ENCODE results near the gene MGRN1.
A peak's percentile ranks its signal among the peaks of the same experiment; 100 is the strongest.
"Not testable (repeated sequence)": the region's sequence is repeated elsewhere in the genome, so short reads cannot be mapped to it uniquely, and the experiment has no call there.

Gene MGRN1

DNA sequence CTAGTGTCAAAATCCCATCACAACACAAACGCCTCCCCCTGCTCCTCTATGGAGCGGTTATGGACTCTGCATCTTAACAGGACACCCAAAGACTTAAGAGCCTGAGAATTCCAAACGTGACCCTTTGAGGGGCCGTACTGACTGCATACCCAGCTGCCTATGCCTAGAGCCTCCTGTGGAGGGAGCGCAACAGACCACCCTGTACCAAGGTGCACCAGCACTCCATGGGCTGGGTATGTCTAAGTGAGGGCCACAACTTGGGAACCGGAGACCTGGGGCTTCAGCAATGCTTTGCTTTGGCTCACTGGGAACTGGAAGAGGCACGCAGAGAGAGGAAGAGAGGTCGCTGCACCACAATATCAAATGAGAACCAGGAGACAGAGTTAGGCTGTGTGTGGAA is 104.0 kb downstream of the MGRN1 start:
- no peak for DNase-seq (ENCODE audit: low read depth in 2 of 3, low spot score in 1 of 3)

DNA sequence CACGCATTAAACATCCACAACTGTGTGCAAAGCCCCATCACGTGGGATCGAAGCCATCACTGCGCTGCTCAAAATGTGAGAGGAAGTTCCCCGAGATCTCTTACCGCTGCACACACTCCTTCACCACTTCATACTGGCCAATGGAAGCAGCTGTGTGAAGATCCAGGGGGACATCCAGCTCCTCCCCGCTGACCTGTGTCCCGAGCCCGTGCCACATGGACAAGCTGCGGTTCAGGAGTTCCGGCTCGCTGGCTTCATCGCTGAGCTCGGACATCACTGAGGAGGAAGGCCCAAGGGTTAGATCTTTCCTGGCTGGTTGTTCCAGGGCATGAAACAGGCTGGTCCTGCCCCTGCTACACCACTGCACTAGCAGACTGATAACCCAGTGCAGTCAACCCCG is 105.2 kb downstream of the MGRN1 start:
- DNase-seq (ENCODE audit: low read depth in 2 of 3, low spot score in 1 of 3): no peak

DNA sequence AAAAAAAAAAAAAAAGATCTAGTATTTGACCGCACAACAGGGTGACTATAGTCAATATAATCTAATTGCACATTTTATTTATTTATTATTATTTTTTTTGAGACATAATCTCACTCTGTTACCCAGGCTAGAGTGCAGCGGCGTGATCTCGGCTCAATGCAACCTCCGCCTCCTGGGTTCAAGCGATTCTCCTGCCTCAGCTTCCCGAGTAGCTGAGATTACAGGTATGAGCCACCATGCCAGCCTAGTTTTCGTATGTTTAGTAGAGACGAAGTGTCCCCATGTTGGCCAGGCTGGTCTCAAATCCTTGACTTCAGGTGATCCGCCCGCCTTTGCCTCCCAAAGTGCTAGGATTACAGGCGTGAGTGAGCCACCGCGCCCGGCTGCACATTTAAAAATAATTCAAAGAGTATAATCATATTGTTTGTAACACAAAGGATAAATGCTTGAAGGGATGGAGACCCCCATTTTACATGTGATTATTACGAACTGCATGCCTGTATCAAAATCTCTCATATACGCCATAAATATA is 108.7 kb downstream of the MGRN1 start:
- no peak for DNase-seq (ENCODE audit: low read depth in 2 of 3, low spot score in 1 of 3)

DNA sequence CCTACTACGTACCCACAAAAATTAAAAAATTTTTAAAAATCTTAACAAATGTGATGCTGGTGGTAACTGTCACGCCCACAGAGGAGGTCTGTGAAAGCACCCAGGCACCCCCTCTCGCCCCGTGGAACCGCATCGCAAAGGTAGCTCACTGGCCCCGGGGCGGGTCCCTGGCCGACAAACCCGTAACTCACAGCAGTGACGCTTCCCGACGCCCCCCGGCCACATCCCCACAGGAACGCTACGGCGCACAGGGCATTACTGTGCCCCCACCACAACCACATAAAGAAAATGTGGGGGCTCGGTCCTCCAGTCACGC is 109.1 kb downstream of the MGRN1 start:
- peak in 1 of 3 donors; percentile 12 for DNase-seq (ENCODE audit: low read depth in 2 of 3, low spot score in 1 of 3)

DNA sequence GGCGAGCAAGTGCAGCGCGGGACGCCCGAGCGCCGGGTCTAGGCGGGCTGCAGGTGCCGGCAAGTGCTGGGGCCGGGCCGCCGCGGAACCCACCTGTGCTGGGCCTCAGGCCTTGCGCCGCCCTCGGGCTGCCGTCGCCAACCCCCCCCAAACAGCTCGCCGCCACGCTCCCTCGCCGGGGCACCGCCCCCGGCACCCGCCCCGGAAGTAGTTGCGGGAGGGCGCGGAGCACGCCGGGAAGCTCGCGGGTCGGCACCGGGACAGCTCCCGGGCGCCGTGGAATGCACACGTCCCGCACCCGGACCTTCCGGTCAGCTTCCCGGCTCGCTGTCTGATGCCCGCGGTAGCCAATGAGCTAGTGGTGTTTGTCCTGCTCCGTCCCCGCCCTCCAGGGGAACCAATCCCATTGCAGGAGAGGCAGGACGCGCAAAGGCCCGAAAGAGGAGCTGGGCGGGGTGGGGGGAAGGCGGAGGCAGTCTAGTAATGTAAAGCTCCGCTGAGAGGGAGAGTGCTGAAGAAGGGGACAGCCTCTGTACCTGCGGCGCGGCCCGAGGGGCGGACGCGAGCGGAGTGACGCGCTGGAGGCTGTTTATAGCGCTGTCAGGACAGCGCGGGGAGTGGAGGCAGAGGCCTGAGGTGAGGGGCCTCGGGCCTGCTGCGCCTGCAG is 109.6 kb downstream of the MGRN1 start, which contains the start of the genes ANKS3 and DNAAF8:
Gene ANKS3 (minus strand): TSS at position 209 of the 667 bp plus-strand sequence. CDS start 4,122 bp downstream, outside the sequence.
Gene DNAAF8 (plus strand): TSS at position 475 of the 667 bp plus-strand sequence. CDS start 1,978 bp downstream, outside the sequence.
- peak; percentile 58 to 78 (median 61) for DNase-seq (ENCODE audit: low read depth in 2 of 3, low spot score in 1 of 3)

DNA sequence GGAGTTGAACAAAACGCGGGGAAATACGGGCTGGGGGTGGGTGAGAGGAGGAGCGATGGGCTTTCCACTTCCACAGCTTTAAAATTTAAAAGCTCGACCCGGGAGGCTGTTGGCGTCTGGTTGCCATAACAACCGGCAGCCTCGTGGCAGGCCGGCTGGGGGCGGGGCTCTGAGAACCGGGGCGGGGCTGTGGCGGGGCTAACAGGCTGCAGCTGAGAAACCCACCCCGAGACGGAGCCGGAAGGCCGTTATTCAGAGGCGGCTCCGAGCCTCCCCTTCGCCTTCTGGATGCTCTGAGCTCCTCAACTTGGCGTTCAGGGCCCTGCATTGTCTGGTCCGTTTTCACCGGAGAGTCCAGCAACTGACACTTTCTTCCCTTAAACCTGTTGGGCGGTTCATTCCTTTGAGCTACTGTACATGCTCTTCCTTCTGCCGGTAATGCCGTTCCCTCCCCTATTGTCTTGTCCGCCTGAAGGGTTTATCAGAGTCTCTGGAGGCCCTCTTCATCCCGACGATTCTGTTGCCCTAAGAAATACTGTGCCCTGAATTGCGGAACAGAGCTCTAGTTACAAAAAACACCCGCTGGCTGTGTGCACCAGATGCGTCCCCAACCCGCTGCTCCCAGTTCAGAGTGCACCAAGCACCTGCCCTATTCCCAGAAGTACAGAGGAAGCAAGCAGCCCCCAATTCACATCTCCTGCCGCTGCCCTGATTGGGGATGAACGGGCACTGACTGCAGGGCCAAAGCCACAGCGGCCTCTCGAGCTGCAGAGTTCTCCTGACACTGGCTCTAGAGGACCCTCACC is 110.3 kb downstream of the MGRN1 start:
- peak; percentile 79 to 92 (median 90) for DNase-seq (ENCODE audit: low read depth in 2 of 3, low spot score in 1 of 3)

DNA sequence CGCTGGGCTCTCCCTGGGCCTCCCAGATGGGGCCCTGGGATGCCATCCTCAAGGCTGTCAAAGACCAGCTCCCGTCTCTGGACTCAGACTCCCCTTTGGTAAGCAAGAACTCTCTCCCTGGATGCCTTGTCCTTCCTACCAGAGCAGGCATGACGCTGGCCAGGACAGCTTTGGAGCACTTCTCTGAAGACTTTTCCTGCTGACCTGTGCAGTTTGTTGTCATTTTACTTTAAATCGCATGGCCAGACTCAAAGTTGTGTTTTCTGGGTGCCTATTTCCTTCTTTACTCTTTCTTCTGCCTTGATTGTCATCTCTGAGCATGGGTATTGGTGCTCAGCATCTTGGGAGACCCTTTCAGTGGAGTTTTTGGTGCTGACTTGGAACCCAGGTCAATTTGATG is 111.9 kb downstream of the MGRN1 start:
- no peak for DNase-seq (ENCODE audit: low read depth in 2 of 3, low spot score in 1 of 3)

DNA sequence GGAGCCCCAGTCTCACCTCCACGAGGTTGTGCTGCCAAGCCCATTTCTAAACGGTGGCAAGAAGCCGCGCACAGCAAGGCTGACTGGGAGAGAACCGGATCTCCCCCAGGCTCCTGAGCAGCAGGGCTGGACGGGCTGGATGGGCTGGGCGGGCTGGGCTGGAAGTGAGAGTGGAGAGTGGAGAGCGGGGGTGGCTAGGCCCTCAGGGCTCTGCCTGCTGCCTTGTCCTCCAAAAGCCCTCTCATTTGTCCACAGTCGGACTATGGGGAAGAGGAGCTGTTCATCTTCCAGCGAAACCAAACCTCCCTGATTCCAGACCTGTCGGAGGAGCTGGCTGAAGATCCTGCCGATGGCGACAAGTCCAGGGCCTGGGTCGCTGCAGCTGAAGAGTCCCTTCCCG is 112.9 kb downstream of the MGRN1 start:
- DNase-seq (ENCODE audit: low read depth in 2 of 3, low spot score in 1 of 3): no peak

DNA sequence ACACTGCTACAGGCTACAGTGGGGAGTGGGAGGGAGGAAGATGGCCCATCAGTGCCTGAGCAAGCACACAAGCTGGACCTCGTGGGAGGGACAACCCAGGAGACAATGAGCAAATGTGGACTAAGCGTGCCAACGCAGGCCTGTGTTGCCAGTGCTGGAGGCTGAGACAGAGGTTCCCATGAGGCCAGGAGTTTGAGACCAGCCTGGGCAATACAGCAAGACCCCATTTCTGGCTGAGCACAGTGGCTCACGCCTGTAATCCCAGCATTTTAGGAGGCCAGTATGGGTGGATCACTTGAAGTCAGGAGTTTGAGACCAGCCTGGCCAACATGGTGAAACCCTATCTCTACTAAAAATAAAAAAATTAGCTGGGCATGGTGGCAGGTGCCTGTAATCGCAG is 113.7 kb downstream of the MGRN1 start:
- DNase-seq (ENCODE audit: low read depth in 2 of 3, low spot score in 1 of 3): not testable (repeated sequence)
